GM18511 (cell line): ENCODE measurements around the gene ADAMTS20.
"Not testable (repeated sequence)": the region's sequence is repeated elsewhere in the genome, so short reads cannot be mapped to it uniquely, and the experiment has no call there.

ENCODE experiments used
- ATAC-seq: cut with Tn5 transposase; IDR thresholded peaks from one replicate; pipeline ENCODE4 v1.9.1; 2021; ENCODE audit warnings: mild to moderate bottlenecking, moderate library complexity; ENCODE audit not compliant: unreplicated experiment

ADAMTS20 gene, protein sequence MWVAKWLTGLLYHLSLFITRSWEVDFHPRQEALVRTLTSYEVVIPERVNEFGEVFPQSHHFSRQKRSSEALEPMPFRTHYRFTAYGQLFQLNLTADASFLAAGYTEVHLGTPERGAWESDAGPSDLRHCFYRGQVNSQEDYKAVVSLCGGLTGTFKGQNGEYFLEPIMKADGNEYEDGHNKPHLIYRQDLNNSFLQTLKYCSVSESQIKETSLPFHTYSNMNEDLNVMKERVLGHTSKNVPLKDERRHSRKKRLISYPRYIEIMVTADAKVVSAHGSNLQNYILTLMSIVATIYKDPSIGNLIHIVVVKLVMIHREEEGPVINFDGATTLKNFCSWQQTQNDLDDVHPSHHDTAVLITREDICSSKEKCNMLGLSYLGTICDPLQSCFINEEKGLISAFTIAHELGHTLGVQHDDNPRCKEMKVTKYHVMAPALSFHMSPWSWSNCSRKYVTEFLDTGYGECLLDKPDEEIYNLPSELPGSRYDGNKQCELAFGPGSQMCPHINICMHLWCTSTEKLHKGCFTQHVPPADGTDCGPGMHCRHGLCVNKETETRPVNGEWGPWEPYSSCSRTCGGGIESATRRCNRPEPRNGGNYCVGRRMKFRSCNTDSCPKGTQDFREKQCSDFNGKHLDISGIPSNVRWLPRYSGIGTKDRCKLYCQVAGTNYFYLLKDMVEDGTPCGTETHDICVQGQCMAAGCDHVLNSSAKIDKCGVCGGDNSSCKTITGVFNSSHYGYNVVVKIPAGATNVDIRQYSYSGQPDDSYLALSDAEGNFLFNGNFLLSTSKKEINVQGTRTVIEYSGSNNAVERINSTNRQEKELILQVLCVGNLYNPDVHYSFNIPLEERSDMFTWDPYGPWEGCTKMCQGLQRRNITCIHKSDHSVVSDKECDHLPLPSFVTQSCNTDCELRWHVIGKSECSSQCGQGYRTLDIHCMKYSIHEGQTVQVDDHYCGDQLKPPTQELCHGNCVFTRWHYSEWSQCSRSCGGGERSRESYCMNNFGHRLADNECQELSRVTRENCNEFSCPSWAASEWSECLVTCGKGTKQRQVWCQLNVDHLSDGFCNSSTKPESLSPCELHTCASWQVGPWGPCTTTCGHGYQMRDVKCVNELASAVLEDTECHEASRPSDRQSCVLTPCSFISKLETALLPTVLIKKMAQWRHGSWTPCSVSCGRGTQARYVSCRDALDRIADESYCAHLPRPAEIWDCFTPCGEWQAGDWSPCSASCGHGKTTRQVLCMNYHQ (N-terminal part only)

DNA sequence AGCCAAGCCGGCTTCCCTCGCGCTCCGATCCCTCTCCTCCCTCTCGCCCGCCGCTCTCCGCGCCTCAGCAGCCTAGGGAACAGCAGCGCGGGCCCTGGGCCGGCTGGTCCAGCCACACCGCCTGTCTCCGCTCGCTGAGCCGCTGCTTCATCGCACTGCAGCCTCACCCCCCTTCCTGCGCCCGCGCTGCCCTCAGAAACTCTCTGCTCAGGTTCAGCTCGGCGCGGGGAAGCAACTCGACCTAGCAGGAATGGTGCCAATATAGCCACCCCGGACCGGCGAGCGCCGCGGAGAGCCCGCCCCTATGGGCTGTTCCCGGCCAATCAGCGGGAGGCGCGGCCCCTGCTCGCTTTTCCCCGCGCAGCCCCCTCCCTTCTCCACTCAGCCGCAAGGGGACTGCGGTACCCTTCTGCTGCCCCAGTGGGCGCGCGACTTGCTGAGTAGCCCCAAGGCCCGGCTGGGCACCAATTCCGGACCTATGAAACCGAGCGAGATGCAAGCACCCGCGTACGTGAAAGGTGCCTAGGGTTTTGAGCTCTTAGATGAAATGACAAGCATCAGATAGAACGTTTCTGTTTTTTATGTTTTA is at the start of gene ADAMTS20:
TSS of gene ADAMTS20 (minus strand) at position 233 of the 589 bp plus-strand sequence. CDS start 282 bp downstream, outside the sequence.
- ATAC-seq = no peak

DNA sequence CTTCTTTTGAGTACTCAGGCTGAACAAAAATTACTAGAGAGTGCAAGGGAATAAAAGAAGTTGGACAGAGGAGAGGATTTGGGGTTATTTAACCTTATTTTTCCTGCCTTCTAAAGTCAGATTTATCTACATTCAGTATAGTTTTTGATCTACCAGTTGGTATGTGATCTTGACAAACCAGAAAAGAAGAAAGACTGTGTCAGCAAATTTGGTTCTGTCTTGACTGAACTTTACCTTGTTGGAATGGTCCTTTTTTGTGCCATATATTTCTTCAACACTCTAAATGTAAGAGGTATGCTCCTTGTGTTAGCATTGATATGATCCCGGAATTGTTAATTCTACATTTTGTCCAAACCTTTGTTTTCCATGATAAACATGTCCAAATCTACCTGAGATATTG is 47.7 kb upstream of the ADAMTS20 start:
- ATAC-seq = no peak

DNA sequence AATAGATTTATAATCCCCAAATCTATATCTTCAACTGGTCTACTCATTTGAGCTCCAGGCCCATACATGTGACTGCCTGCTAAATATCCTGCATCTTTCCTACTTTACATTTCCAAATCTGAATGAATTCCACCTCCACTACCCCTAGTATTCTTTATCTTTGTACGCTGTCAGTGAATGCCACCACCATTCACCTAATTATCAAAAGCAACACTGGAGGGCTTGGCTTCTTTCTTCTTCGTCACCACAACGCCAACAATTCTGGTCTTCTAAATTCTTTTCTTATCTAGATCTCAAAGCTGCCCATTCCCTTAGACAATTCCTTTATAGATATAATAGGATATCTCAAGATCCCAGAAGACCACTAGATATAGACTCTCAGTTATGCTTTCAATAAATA is 47.1 kb upstream of the ADAMTS20 start:
- no peak for ATAC-seq

DNA sequence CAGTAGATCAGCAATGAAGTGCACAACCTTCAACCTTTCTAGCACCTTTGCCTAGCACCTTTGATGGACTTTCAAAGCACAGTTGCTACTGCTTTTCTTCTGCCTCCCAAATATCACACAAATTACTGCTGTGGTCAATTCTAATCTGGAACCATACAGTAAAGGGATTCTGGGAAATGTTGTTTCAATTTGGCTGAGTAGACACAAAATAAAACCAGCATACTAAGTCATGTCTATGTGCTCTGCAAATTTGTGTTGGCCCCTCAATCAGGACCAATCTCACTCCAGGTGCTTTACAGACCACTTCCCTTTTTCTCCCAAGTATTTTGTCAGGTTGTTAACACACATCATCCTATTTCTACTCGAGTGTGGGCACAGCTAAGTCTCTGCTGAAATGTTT is 38.3 kb upstream of the ADAMTS20 start:
- ATAC-seq = no peak

DNA sequence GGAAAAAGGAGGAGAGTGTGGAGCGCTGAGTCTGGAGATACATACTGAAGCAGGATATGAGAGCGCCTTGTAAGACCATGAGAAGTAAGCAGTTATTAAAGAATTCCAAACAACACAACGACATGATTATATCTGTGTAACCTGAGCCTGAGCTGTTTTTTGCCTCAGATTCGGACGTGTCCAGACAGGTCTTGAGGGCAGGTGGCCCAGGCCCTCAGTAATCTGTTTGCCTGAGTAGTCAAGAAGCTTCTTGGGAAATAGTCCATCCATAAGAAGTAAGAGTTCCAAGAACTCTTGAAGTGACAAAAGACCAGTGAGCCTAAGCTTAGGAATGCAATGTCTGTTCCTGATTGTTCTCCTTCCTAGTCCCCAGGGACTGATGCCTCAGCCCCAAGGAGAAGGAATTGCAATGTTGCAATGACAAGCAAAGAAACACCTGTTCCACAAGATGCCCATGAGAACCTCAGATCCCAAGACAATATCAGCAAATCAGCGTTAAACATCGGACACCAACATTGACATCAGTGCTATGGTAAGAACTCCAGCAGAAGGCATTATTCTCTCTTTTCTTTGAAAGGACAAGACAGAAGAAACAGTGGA is 34.7 kb upstream of the ADAMTS20 start:
- ATAC-seq = no peak

DNA sequence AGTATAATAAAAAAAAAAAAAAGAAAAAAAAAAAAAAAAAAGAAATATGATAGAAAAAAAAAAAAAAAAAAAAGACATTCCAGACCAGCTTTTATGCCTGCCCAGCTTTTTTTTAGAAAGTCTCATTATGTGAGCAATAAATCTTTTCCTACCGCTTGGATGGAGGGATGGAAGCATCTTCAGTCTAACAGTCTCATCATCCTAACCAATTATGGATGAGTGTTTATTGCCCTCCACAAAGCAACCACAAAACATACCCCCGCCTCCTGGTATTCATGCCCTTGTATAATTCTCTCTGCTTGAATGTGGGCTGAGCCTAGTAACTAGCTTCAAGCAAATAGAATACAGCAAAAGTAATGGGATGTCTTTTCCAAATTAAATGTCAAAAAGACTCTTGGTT is 33.7 kb upstream of the ADAMTS20 start:
- no peak for ATAC-seq

- ATAC-seq = no peak
These were observed 28.6 kb upstream of the ADAMTS20 start for GRCh38 chr12:43580601-43581000.

- ATAC-seq = no peak
These were observed 27.2 kb upstream of the ADAMTS20 start for GRCh38 chr12:43579206-43579605.

GRCh38 chr12:43578782-43579181 is 26.8 kb upstream of the ADAMTS20 start:
- no peak for ATAC-seq

GRCh38 chr12:43577381-43577780 is 25.4 kb upstream of the ADAMTS20 start:
- no peak for ATAC-seq

GRCh38 chr12:43576162-43576561 is 24.2 kb upstream of the ADAMTS20 start:
- no peak for ATAC-seq

- ATAC-seq = no peak
These were observed 19.9 kb upstream of the ADAMTS20 start for GRCh38 chr12:43571885-43572284.

DNA sequence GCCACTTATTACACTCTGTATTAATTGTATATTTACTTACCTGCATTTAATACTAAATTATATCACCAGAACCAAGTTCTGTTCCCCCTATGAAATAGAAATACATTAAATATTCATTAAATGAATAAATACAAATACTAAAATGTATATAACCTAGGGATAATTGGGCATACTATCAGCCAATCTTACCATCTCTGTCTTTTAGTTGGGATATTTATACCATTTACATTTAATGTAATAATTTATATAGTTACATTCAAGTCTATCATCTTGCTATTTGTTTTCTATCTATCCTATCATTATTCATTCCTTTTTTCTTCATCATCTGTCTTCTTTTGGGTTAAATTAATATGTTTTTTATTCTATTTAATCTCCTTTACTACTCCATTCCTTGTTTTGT is 4.1 kb upstream of the ADAMTS20 start:
- ATAC-seq = no peak

- ATAC-seq = no peak
These were observed 578 bp downstream of the ADAMTS20 start for GRCh38 chr12:43551279-43551970.

GRCh38 chr12:43550831-43551271 is 1.2 kb downstream of the ADAMTS20 start:
- no peak for ATAC-seq

- no peak for ATAC-seq
These were observed 7.3 kb downstream of the ADAMTS20 start for GRCh38 chr12:43544703-43545102.

- ATAC-seq = no peak
These were observed 11.5 kb downstream of the ADAMTS20 start for GRCh38 chr12:43540470-43540869.

- not testable (repeated sequence) for ATAC-seq
These were observed 14.3 kb downstream of the ADAMTS20 start for GRCh38 chr12:43537675-43538074.

DNA sequence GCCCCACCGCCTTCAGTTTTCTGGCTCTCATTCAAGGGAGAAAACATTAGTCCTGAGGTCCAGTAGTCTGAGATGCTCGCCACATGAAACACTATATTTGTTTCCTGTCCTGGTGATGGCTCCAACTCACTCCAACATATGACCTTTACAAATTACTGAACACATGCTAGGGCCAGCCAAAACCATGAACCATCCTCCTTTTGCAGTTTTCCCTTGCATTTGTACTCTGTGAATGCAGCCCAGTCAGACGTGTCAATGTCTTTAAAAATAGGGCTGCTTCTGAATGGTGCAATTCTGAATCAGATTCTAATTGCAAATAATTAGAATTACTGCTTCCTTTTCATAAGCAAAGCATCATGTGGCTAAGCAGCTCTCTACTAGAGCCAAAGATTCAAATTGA is 36.0 kb downstream of the ADAMTS20 start:
- no peak for ATAC-seq

- ATAC-seq = no peak
These were observed 50.3 kb downstream of the ADAMTS20 start for GRCh38 chr12:43501703-43502102.
